CD8-positive, alpha-beta memory T cell (primary cell): ENCODE measurements around the gene MBD5. TPM values are rescaled to one million over a fixed set of nuclear protein-coding genes. Genes with fewer than 3 reads are reported as not detected.
"Not testable (repeated sequence)": the region's sequence is repeated elsewhere in the genome, so short reads cannot be mapped to it uniquely, and the experiment has no call there.

Experiments
- CTCF ChIA-PET: fragments of 350-600 bp; sonication (Branson Sonifier 250); formaldehyde crosslinking; loops from one replicate; lab custom pipeline; 2021; ENCODE audit warnings: antibody characterized with exemption; lab: Charles Lee
- POLR2A ChIA-PET: fragments of 350-600 bp; sonication (Branson Sonifier 250); formaldehyde crosslinking; loops from one replicate; lab custom pipeline; 2021; ENCODE audit warnings: antibody characterized with exemption; lab: Charles Lee
- DNase-seq, 5 donors: peaks; one replicate each; pipeline versions ENCODE4 v3.0.0 to v3.0.0-alpha.2; 2020 to 2022; ENCODE audit warnings: mixed read lengths in 1 of 5
- H3K27ac ChIP-seq: one replicate; pipeline ENCODE4 v1.7.0; 2013; ENCODE audit warnings: low read depth, mild to moderate bottlenecking, low read length, moderate library complexity
- H3K27me3 ChIP-seq: 2 replicates; pipeline ENCODE4 v1.7.0; 2013; ENCODE audit warnings: low read length, mild to moderate bottlenecking; ENCODE audit not compliant: insufficient read depth, poor library complexity, severe bottlenecking
- H3K36me3 ChIP-seq: 2 replicates; pipeline ENCODE4 v1.7.0; 2013; ENCODE audit warnings: mild to moderate bottlenecking, low read length, moderate library complexity; ENCODE audit not compliant: insufficient read depth
- H3K4me1 ChIP-seq: 2 replicates; pipeline ENCODE4 v1.7.0; 2013; ENCODE audit warnings: mild to moderate bottlenecking, low read length, moderate library complexity; ENCODE audit not compliant: insufficient read depth
- H3K4me3 ChIP-seq: 2 replicates; pipeline ENCODE4 v1.7.0; 2013; ENCODE audit warnings: mild to moderate bottlenecking, low read length
- H3K9me3 ChIP-seq: 2 replicates; pipeline ENCODE4 v1.7.0; 2013; ENCODE audit warnings: mild to moderate bottlenecking, low read length
- H3K27ac Mint-ChIP-seq, 8 donors: one replicate each; pipeline ENCODE4 v1.8.0; 2020 to 2021; ENCODE audit warnings: mixed read lengths in 8 of 8, mild to moderate bottlenecking in 6 of 8, inconsistent platforms in 3 of 8, moderate library complexity in 3 of 8
- H3K27me3 Mint-ChIP-seq, 2 donors: one replicate each; pipeline ENCODE4 v1.8.0; 2020 to 2021; ENCODE audit warnings: mixed read lengths in 2 of 2, mild to moderate bottlenecking in 1 of 2, moderate library complexity in 1 of 2
- H3K36me3 Mint-ChIP-seq, 3 donors: one replicate each; pipeline ENCODE4 v1.8.0; 2020 to 2021; ENCODE audit warnings: mixed read lengths in 3 of 3, inconsistent platforms in 1 of 3, mild to moderate bottlenecking in 1 of 3
- H3K4me1 Mint-ChIP-seq, 3 donors: one replicate each; pipeline ENCODE4 v1.8.0; 2020 to 2021; ENCODE audit warnings: mixed read lengths in 3 of 3, inconsistent platforms in 1 of 3, mild to moderate bottlenecking in 1 of 3
- H3K4me3 Mint-ChIP-seq, 7 donors: one replicate each; pipeline ENCODE4 v1.8.0; 2020 to 2021; ENCODE audit warnings: mixed read lengths in 7 of 7, mild to moderate bottlenecking in 6 of 7, moderate library complexity in 4 of 7, inconsistent platforms in 2 of 7
- H3K9me3 Mint-ChIP-seq, 5 donors: one replicate each; pipeline ENCODE4 v1.8.0; 2020 to 2022; ENCODE audit warnings: mixed read lengths in 5 of 5, mild to moderate bottlenecking in 3 of 5, moderate library complexity in 2 of 5, inconsistent platforms in 1 of 5
- polyA plus RNA-seq: library from polyadenylated mRNA; unstranded; fragments of 300-500 nt; fragmentation: Illumina TruSeq; gene quantifications from one replicate; pipeline ENCODE4 v1.2.3, GENCODE V29; 2021
- total RNA-seq, 2 experiments: library from RNA; stranded (reverse); gene quantifications; one replicate each; pipeline ENCODE4 v1.2.3, GENCODE V29; 2021

MBD5 gene
- total and polyA plus RNA-seq, 3 experiments from 2014 or later = 15.2 to 18.3 (median 16.9) TPM

DNA sequence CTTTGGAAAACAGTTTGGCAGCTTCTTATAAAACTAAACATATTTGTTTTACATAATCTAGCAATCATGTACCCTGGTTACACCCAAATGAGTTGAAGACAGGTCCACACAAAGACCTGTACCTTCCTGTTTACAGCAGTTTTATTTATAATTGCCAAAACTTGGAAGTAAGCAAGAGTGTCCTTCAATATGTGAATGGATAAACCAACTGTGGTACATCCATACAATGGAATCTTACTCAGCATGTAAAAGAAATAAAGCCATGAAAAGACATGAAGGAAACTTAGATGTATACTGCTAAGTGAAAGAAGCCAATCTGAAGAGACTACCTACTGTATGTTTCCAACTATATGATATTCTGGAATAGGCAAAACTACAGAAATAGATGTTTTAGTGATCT, 24.1 kb upstream of the MBD5 start:
- Histone ChIP-seq H3K27ac (no peak overlapping the region), H3K4me1 (peaks cover 11% of the 10 kb centered on the region), H3K4me3 (no peak overlapping the region), H3K36me3 (no peaks in the 10 kb centered on the region), H3K27me3 (no peaks in the 10 kb centered on the region), H3K9me3 (no peaks in the 10 kb centered on the region)
- DNase-seq = no peak
- CTCF ChIA-PET = interaction anchor here (1.0 kb wide), 1 partner anchor 8 kb away, joined by 6 read pairs; no protein-coding TSS in a partner anchor
- no peak overlapping the region for H3K4me3 Mint-ChIP-seq
- POLR2A ChIA-PET = no interaction called here
- H3K27me3 Mint-ChIP-seq = peaks cover 0 to 1% of the 10 kb centered on the region in 2 donors
- no peak overlapping the region for H3K27ac Mint-ChIP-seq
- H3K4me1 Mint-ChIP-seq = peaks cover 44 to 68% (median 65%) of the 10 kb centered on the region in 3 donors
- peaks cover 3 to 5% (median 4%) of the 10 kb centered on the region in 5 donors for H3K9me3 Mint-ChIP-seq
- H3K36me3 Mint-ChIP-seq = peaks cover 12 to 23% (median 21%) of the 10 kb centered on the region in 3 donors

DNA sequence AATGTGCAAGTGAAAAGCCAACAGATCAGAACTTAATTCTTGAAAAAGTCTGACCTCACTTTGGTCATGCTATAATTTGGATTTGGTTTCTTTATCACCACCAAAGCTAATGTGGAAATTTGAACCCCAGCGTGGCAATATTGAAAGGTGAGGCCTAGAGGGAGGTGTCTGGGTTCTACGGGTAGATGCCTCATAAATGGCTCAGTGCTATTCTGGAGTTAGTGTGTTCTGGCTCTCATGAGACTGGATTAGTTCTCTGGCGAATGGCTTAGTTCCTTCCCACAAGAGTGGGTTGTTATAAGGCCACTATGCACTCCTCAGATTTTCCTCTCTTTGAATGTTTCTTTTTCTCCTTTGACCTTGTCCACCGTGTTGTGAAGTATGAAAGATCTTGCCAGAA, 22.7 kb upstream of the MBD5 start:
- Mint-ChIP-seq H3K27me3 (peaks cover 0 to 1% of the 10 kb centered on the region in 2 donors), H3K4me1 (peaks cover 41 to 69% (median 69%) of the 10 kb centered on the region in 3 donors)

DNA sequence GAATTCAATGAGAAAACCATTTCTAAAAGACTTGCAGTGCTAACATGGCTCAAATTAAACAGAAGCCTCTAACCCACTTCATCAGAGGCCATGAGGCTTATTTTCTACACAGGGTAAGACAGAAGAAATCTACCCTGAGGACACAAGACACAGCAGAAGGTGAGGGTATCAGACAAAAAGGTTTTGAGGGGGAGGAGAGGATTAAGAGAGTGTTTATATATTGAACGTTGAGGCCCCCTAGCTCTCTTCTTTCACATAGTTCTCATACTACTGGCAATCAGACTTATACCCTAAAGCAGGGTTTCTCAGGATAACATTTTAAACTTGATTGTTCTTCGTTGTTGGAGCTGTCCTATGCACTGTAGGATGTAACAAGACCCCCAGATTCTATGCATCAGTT, 21.8 kb upstream of the MBD5 start:
- no peaks in the 10 kb centered on the region for H3K27me3 ChIP-seq
- no peak for DNase-seq
- H3K4me1 ChIP-seq = peaks cover 11% of the 10 kb centered on the region
- peaks cover 0 to 1% of the 10 kb centered on the region in 2 donors for H3K27me3 Mint-ChIP-seq
- no peaks in the 10 kb centered on the region for H3K36me3 ChIP-seq
- H3K4me3 ChIP-seq = no peak overlapping the region
- POLR2A ChIA-PET = no interaction called here
- no peak overlapping the region for H3K27ac ChIP-seq
- H3K4me3 Mint-ChIP-seq = no peak overlapping the region
- H3K9me3 Mint-ChIP-seq = peaks cover 14 to 25% (median 20%) of the 10 kb centered on the region in 5 donors
- H3K36me3 Mint-ChIP-seq = peaks cover 16 to 42% (median 38%) of the 10 kb centered on the region in 3 donors
- H3K27ac Mint-ChIP-seq = peak overlapping the region in 2 of 8 donors; percentile 55 to 77
- CTCF ChIA-PET = no interaction called here
- H3K9me3 ChIP-seq = no peaks in the 10 kb centered on the region
- peaks cover 47 to 77% (median 73%) of the 10 kb centered on the region in 3 donors for H3K4me1 Mint-ChIP-seq

More for the DNA sequence above, 22.7 kb upstream of the MBD5 start:
- H3K36me3 Mint-ChIP-seq = peaks cover 14 to 35% (median 35%) of the 10 kb centered on the region in 3 donors
- H3K4me3 Mint-ChIP-seq = no peak overlapping the region
- H3K4me3 ChIP-seq = no peak overlapping the region
- H3K4me1 ChIP-seq = peaks cover 11% of the 10 kb centered on the region
- ChIA-PET POLR2A (no interaction called here), CTCF (no interaction called here)
- no peaks in the 10 kb centered on the region for H3K27me3 ChIP-seq
- no peaks in the 10 kb centered on the region for H3K36me3 ChIP-seq
- H3K27ac Mint-ChIP-seq = peak overlapping the region in 3 of 8 donors; percentile 4 to 74 (median 23)
- no peaks in the 10 kb centered on the region for H3K9me3 ChIP-seq
- no peak for DNase-seq
- peaks cover 12 to 18% (median 17%) of the 10 kb centered on the region in 5 donors for H3K9me3 Mint-ChIP-seq
- no peak overlapping the region for H3K27ac ChIP-seq

DNA sequence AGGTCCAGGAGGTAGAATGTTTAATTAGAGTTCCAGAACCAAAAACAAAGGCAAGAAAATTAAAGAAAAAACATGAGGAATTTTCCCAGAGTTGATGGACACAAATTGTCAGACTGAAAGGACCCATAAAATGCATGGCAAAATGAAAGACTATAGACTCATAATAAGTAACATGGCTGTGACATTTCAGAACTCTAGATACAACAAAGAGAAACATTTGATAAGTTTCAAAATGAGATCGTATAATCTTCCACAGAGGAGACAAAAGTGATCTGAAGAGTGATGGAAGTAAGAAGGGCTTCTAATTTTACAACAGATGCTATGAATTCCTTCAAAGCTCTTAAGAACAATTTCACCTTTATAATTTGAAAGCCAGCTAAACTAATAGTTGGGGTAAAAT, 20.8 kb upstream of the MBD5 start:
- Mint-ChIP-seq H3K4me3 (no peak overlapping the region), H3K27me3 (peaks cover 0 to 1% of the 10 kb centered on the region in 2 donors), H3K9me3 (peaks cover 14 to 32% (median 20%) of the 10 kb centered on the region in 5 donors), H3K27ac (peak overlapping the region in 1 of 8 donors; percentile 23), H3K4me1 (peaks cover 53 to 82% (median 81%) of the 10 kb centered on the region in 3 donors), H3K36me3 (peaks cover 16 to 46% (median 35%) of the 10 kb centered on the region in 3 donors)
- DNase-seq = no peak
- ChIA-PET CTCF (interaction anchor here (0.6 kb wide), 1 partner anchor 509 kb away, joined by 3 read pairs; no protein-coding TSS in a partner anchor), POLR2A (no interaction called here)
- Histone ChIP-seq H3K9me3 (no peaks in the 10 kb centered on the region), H3K27me3 (no peaks in the 10 kb centered on the region), H3K36me3 (no peaks in the 10 kb centered on the region), H3K4me3 (no peak overlapping the region), H3K27ac (no peak overlapping the region), H3K4me1 (peaks cover 11% of the 10 kb centered on the region)

DNA sequence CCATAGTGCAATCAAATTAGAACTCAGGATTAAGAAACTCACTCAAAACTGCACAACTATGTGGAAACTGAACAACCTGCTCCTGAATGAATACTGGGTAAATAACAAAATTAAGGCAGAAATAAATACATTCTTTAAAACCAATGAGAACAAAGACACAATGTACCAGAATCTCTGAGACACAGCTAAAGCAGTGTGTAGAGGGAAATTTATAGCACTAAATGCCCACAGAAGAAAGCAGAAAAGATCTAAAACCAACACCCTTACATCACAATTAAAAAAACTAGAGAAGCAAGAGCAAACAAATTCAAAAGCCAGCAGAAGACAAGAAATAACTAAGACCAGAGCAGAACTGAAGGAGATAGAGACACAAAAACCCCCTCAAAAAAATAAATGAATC, 18.5 kb upstream of the MBD5 start:
- H3K36me3 Mint-ChIP-seq = peaks cover 9 to 39% (median 31%) of the 10 kb centered on the region in 3 donors
- CTCF ChIA-PET, DNase-seq, H3K36me3 ChIP-seq, H3K9me3 ChIP-seq, H3K27me3 ChIP-seq, POLR2A ChIA-PET, H3K27me3 Mint-ChIP-seq, H3K27ac ChIP-seq, H3K27ac Mint-ChIP-seq, H3K4me3 ChIP-seq: not testable (repeated sequence)
- H3K9me3 Mint-ChIP-seq = peaks cover 14 to 33% (median 19%) of the 10 kb centered on the region in 5 donors
- peaks cover 11% of the 10 kb centered on the region for H3K4me1 ChIP-seq
- peaks cover 58 to 87% (median 81%) of the 10 kb centered on the region in 3 donors for H3K4me1 Mint-ChIP-seq
- H3K4me3 Mint-ChIP-seq = peak overlapping the region in 1 of 7 donors; percentile 18

DNA sequence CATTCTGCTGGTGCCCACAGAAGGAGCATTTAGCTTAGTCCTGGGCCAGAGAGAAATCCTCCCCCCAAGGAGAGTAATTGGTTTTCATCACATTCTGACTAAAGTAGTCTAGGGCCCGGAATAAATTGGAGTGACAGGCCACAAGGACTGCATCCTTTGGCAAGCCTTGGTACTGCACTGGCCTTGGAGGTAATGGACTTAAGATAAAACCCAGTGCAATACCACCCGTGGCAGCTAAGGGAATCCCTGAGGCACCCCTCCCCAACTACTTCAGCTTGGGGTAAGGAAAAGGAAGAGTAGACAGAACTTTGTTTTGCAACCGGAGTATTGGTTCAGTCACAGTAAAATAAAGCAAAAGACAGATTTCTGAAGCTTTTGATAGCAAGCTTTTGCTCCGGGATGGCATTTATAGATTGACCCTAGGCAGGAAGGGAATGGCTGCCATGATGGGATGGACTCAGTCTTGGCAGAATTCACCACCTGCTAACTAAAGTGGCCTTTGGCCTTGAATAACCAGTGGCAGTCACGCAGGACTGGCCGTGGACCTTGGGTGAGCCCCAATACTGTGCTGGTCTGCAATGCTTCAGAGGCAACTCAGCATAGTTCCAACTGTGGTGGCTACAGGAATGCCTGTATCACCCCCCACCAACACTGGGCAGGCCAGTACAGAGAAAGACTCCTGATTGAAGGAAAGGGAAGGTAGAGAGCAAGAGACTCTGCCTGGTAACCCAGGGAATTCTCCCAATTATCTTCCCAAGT, 14.5 kb upstream of the MBD5 start:
- Mint-ChIP-seq H3K36me3 (peaks cover 19 to 61% (median 34%) of the 10 kb centered on the region in 3 donors), H3K4me3 (no peak overlapping the region), H3K4me1 (peaks cover 54 to 86% (median 77%) of the 10 kb centered on the region in 3 donors), H3K9me3 (peaks cover 14 to 35% (median 19%) of the 10 kb centered on the region in 5 donors), H3K27me3 (no peaks in the 10 kb centered on the region), H3K27ac (no peak overlapping the region)
- CTCF ChIA-PET = interaction anchor here (0.9 kb wide), 1 partner anchor 17 kb away, joined by 3 read pairs; no protein-coding TSS in a partner anchor
- H3K27ac ChIP-seq = no peak overlapping the region
- H3K36me3 ChIP-seq = no peaks in the 10 kb centered on the region
- no peaks in the 10 kb centered on the region for H3K9me3 ChIP-seq
- no peaks in the 10 kb centered on the region for H3K27me3 ChIP-seq
- H3K4me3 ChIP-seq = no peak overlapping the region
- POLR2A ChIA-PET = no interaction called here
- no peaks in the 10 kb centered on the region for H3K4me1 ChIP-seq
- DNase-seq = no peak

DNA sequence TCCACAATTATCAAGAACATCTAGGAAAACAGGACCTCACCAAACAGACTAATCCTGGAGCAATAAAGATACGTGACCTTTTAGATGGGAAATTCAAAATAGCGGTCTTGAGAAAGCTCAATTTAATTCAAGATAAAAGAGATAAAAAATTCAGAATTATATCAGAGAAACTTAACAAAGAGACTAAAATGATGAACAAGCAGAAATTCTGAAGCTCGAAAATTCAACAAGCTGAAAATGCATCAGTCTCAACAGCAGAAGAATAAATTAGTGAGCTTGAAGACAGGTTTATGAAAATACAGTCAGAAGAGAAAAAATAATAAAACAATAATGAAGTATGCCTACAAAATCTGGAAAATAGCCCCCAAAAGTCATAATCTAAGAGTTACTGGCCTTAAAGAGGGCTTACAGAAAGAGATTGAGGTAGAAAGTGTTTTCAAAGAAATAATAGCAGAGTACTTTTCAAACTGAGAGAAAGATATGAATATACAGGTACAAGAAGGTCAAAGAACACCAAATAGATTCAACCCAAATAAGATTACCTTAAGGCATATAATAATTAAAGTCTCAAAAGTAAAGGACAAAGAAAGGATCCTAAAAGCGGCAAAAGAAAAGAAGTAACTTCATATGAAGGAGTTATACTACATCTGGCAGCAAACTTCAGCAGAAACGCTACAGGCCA, 13.5 kb upstream of the MBD5 start:
- H3K4me3 Mint-ChIP-seq = no peak overlapping the region
- H3K27ac Mint-ChIP-seq = no peak overlapping the region
- Histone ChIP-seq H3K4me1 (no peaks in the 10 kb centered on the region), H3K4me3 (no peak overlapping the region), H3K27ac (no peak overlapping the region), H3K27me3 (no peaks in the 10 kb centered on the region), H3K9me3 (no peaks in the 10 kb centered on the region), H3K36me3 (no peaks in the 10 kb centered on the region)
- peaks cover 19 to 55% (median 27%) of the 10 kb centered on the region in 3 donors for H3K36me3 Mint-ChIP-seq
- H3K9me3 Mint-ChIP-seq = peaks cover 8 to 25% (median 12%) of the 10 kb centered on the region in 5 donors
- ChIA-PET POLR2A (no interaction called here), CTCF (no interaction called here)
- peaks cover 49 to 86% (median 77%) of the 10 kb centered on the region in 3 donors for H3K4me1 Mint-ChIP-seq
- no peak for DNase-seq
- no peaks in the 10 kb centered on the region for H3K27me3 Mint-ChIP-seq
